SK-N-SH (cell line): ENCODE results near the gene ADAMTS2. TPM values are rescaled to one million over a fixed set of nuclear protein-coding genes. Genes with fewer than 3 reads are reported as not detected.

Source experiments
- CTCF ChIA-PET: fragments of 300-600, 350-600 bp; formaldehyde crosslinking; extraction: SDS; loops from one replicate; lab custom pipeline; 2021; lab: Yijun Ruan, JAX
- POLR2A ChIA-PET: fragments of 350-600 bp; sonication (Branson Sonifier 250); formaldehyde crosslinking; extraction: SDS; loops from one replicate; lab custom pipeline; 2020; ENCODE audit warnings: antibody characterized with exemption, inconsistent platforms; lab: Yijun Ruan, JAX
- DNase-seq: peaks from one replicate; pipeline ENCODE4 v3.0.0; 2012
- H2AFZ ChIP-seq: fragments of 200-600 bp; sonication (generic); 2 replicates; pipeline ENCODE4 v1.8.1; 2016; ENCODE audit warnings: antibody characterized with exemption, mild to moderate bottlenecking, low read depth
- H3F3A ChIP-seq: fragments of 200-600 bp; sonication (generic); replicated peaks from 2 replicates; pipeline ENCODE3; 2016; ENCODE audit warnings: antibody characterized with exemption, mild to moderate bottlenecking; ENCODE audit not compliant: insufficient read depth
- H3K27ac ChIP-seq, 2 experiments: fragments of 200-500 bp in 1 of 2; fragments of 200-600 bp in 1 of 2; sonication (Bioruptor generic) in 1 of 2; sonication (generic), shearing (Covaris generic) in 1 of 2; 2 replicates each; pipeline versions ENCODE4 v1.5.1 to v1.6.1; 2014 to 2016; ENCODE audit warnings: low read depth in 2 of 2, inconsistent platforms in 1 of 2, low read length in 1 of 2, mild to moderate bottlenecking in 1 of 2, mixed read lengths in 1 of 2
- H3K27me3 ChIP-seq: fragments of 200-600 bp; sonication (generic), shearing (Covaris generic); 2 replicates; pipeline ENCODE4 v1.6.1; 2016; ENCODE audit warnings: mixed run types; ENCODE audit not compliant: insufficient read depth
- H3K36me3 ChIP-seq, 2 experiments: fragments of 200-500 bp in 1 of 2; fragments of 200-600 bp in 1 of 2; sonication (Bioruptor generic) in 1 of 2; sonication (generic) in 1 of 2; replicated peaks in 1 of 2; 2 replicates each; pipeline versions ENCODE3 to v1.5.1; 2014 to 2016; ENCODE audit warnings: low read length in 1 of 2, mild to moderate bottlenecking in 1 of 2; ENCODE audit not compliant: insufficient read depth in 2 of 2, control insufficient read depth in 1 of 2
- H3K4me1 ChIP-seq, 2 experiments: fragments of 200-500 bp in 1 of 2; fragments of 200-600 bp in 1 of 2; sonication (Bioruptor generic) in 1 of 2; sonication (generic), shearing (Covaris generic) in 1 of 2; 2 replicates each; pipeline versions ENCODE4 v1.5.1 to v1.6.1; 2014 to 2016; ENCODE audit warnings: low read depth in 1 of 2, low read length in 1 of 2, mixed run types in 1 of 2; ENCODE audit not compliant: insufficient read depth in 2 of 2, control insufficient read depth in 1 of 2
- H3K4me2 ChIP-seq: fragments of 200-600 bp; sonication (generic), shearing (Covaris generic); 2 replicates; pipeline ENCODE4 v1.6.1; 2017; ENCODE audit warnings: mixed run types
- H3K4me3 ChIP-seq, 2 experiments: fragments of 200-500 bp in 1 of 2; fragments of 200-600 bp in 1 of 2; sonication (Bioruptor generic) in 1 of 2; sonication (generic), shearing (Covaris generic) in 1 of 2; 2 replicates each; pipeline versions ENCODE4 v1.5.1 to v1.8.1; 2014 to 2016; ENCODE audit warnings: low read depth in 2 of 2, inconsistent platforms in 1 of 2, low read length in 1 of 2, mild to moderate bottlenecking in 1 of 2, mixed read lengths in 1 of 2, moderate library complexity in 1 of 2
- H3K79me2 ChIP-seq: fragments of 200-600 bp; sonication (generic); 2 replicates; pipeline ENCODE4 v1.8.1; 2017; ENCODE audit warnings: mild to moderate bottlenecking; ENCODE audit not compliant: insufficient read depth
- H3K9ac ChIP-seq: fragments of 200-600 bp; sonication (generic); 2 replicates; pipeline ENCODE4 v1.6.1; 2017; ENCODE audit warnings: mixed run types
- H3K9me2 ChIP-seq: fragments of 200-600 bp; sonication (generic); 2 replicates; pipeline ENCODE4 v1.6.1; 2017; ENCODE audit warnings: mixed run types
- H3K9me3 ChIP-seq: fragments of 200-600 bp; sonication (generic); 2 replicates; pipeline ENCODE4 v1.6.1; 2017; ENCODE audit warnings: mixed run types, mild to moderate bottlenecking, moderate library complexity
- H4K20me1 ChIP-seq: fragments of 200-600 bp; sonication (generic); 2 replicates; pipeline ENCODE4 v1.6.1; 2017; ENCODE audit warnings: mild to moderate bottlenecking, mixed run types; ENCODE audit not compliant: insufficient read depth
- CTCF ChIP-seq: fragments of 200-600 bp; sonication (generic); IDR thresholded peaks from 2 replicates; pipeline ENCODE4 v1.6.1; 2017; ENCODE audit warnings: antibody characterized with exemption, mild to moderate bottlenecking, moderate library complexity
- ELF1 ChIP-seq: IDR thresholded peaks from 2 replicates; pipeline ENCODE4 v1.4.0; 2012
- FOSL2 ChIP-seq: IDR thresholded peaks from 2 replicates; pipeline ENCODE4 v1.4.0; 2012; ENCODE audit warnings: low read depth, mild to moderate bottlenecking, moderate library complexity, borderline replicate concordance
- FOXJ3 ChIP-seq: sonication (generic); formaldehyde crosslinking; IDR thresholded peaks from 2 replicates; pipeline ENCODE4 v1.5.1; 2020; ENCODE audit warnings: mild to moderate bottlenecking, missing genetic modification reagents
- FOXM1 ChIP-seq: IDR thresholded peaks from 2 replicates; pipeline ENCODE4 v1.4.0; 2012; ENCODE audit warnings: low read depth, mild to moderate bottlenecking
- GATA2 ChIP-seq: sonication (generic); formaldehyde crosslinking; IDR thresholded peaks from 2 replicates; pipeline ENCODE4 v1.5.0; 2020; ENCODE audit warnings: mild to moderate bottlenecking, missing genetic modification reagents
- IRF3 ChIP-seq: fragments of 150-350 bp; IDR thresholded peaks from 2 replicates; pipeline ENCODE4 v1.6.1; 2016; ENCODE audit warnings: mild to moderate bottlenecking, low read depth, low read length
- MEF2A ChIP-seq: IDR thresholded peaks from 2 replicates; pipeline ENCODE4 v1.4.0; 2012; ENCODE audit warnings: low read depth, borderline replicate concordance
- MXI1 ChIP-seq: IDR thresholded peaks from 2 replicates; pipeline ENCODE4 v1.6.1; 2012; ENCODE audit warnings: mild to moderate bottlenecking, low read depth, low read length, improper control_type of control experiment
- RAD21 ChIP-seq: IDR thresholded peaks from 2 replicates; pipeline ENCODE4 v1.6.1; 2012; ENCODE audit warnings: mild to moderate bottlenecking, low read length
- SIN3A ChIP-seq: IDR thresholded peaks from 2 replicates; pipeline ENCODE4 v1.6.1; 2012; ENCODE audit warnings: low read depth, mild to moderate bottlenecking, low read length, moderate library complexity, borderline replicate concordance
- SMC3 ChIP-seq: IDR thresholded peaks from 2 replicates; pipeline ENCODE4 v1.6.1; 2012; ENCODE audit warnings: low read depth, low read length, improper control_type of control experiment
- USF1 ChIP-seq: IDR thresholded peaks from 2 replicates; pipeline ENCODE4 v1.4.0; 2012; ENCODE audit warnings: low read depth, borderline replicate concordance
- ZBTB33 ChIP-seq: IDR thresholded peaks from 2 replicates; pipeline ENCODE4 v1.4.0; 2012; ENCODE audit warnings: low read depth, borderline replicate concordance
- WGBS: methylation state at CpG from one replicate; pipeline ENCODE4 v1.1.6; 2017; ENCODE audit warnings: low lambda C conversion rate; 5-methylcytosine and 5-hydroxymethylcytosine counted together
- polyA plus RNA-seq, 3 experiments: library from polyadenylated mRNA; depleted of rRNA; stranded (reverse); fragments of >200 nt; gene quantifications; 2 replicates each; pipeline ENCODE4 v1.2.3, GENCODE V29; 2012
- TF ChIP-seq, protein P1 (sequence below): IDR thresholded peaks from 2 replicates; pipeline ENCODE4 v1.6.1; 2012; ENCODE audit warnings: mild to moderate bottlenecking, low read depth, low read length, moderate library complexity

Gene ADAMTS2
- polyA plus RNA-seq, 1 of the 3 experiments (the other 2 are of a cell fraction) = 0.12 TPM

GRCh38 chr5:179218943-179219330 is 126.3 kb downstream of the ADAMTS2 start:
- H3K4me3 ChIP-seq = no peak overlapping the region
- DNase-seq = no peak
- peaks cover 0 to 60% of the 10 kb centered on the region in 2 experiments; a peak in 1 of 4 replicates for H3K4me1 ChIP-seq
- no peaks in the 10 kb centered on the region for H4K20me1 ChIP-seq
- H2AFZ ChIP-seq = no peak overlapping the region
- WGBS = 20% methylated on average over 4 of the region's 4 CpGs
- H3F3A ChIP-seq = no peaks in the 10 kb centered on the region
- no peak for TF ChIP-seq MEF2A
- no peak for TF ChIP-seq FOXM1
- TF ChIP-seq GATA2 (CRISPR knock-in tag) = no peak
- no peak for TF ChIP-seq SMC3
- no peak for TF ChIP-seq FOXJ3 (CRISPR knock-in tag)
- TF ChIP-seq ELF1 = no peak
- TF ChIP-seq, all 33 proteins: peak for 0
- Histone ChIP-seq H3K9ac (no peak overlapping the region), H3K79me2 (no peaks in the 10 kb centered on the region), H3K36me3 (no peaks in the 10 kb centered on the region), H3K9me3 (no peaks in the 10 kb centered on the region), H3K4me2 (no peak overlapping the region), H3K9me2 (no peaks in the 10 kb centered on the region), H3K27ac (peak overlapping the region in 1 of 2 experiments; percentile 41; a peak in 1 of 4 replicates), H3K27me3 (no peaks in the 10 kb centered on the region)
- ChIA-PET CTCF (interaction anchor here (0.6 to 1.4 kb wide), 5 partner anchors 11 to 89 kb away, joined by 3 to 4 read pairs (median 3); no protein-coding TSS in a partner anchor), POLR2A (no interaction called here)

DNA sequence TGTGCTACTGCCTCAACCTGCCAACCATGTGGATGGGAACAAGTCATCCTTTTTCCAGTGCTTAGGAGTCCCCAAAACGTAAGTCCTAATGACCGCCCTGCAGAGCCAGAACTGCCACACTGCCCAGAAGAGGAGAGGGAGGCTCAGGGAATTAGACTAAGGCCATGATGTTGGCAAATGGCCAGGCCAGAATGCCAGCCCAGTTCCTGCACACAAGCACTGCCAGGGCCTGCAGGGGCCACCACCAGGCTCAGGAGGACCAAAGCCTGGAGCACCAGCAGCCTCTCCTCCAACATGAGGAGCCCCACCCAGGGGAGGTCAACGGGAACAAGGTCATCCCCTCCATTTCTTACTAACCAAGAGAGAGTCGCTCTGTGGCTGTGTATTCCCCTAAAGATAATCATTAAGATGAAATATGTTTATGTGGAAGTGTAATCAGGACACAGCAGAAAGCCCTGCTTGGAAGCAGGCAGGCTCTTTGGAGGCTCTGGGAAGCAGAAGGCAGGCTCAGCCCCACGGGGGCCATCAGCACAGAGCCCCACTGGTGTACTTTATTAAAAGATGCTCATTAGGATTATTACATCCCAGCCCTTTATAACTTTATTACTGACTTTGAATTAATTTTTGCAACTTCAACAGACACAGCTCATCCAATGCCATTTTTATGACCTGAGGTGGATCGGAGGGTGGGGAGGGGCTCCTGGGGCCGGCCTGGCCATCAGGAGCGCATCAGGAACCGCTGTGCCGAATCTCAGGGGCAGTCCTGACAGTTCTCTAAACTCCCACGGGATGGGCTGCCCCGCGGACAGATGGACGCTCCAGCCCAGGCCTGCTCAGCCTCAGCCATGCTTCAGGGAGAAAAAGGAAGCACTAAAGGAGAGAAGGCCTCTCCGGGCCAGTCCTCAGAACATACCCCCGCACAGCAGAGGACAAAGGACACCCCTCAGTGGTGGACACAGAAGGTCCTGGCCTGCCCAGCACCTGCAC is 127.0 kb downstream of the ADAMTS2 start:
- no peaks in the 10 kb centered on the region for H4K20me1 ChIP-seq
- no peaks in the 10 kb centered on the region for H3K79me2 ChIP-seq
- H3K9me3 ChIP-seq = no peaks in the 10 kb centered on the region
- H3K9me2 ChIP-seq = no peaks in the 10 kb centered on the region
- H3K4me2 ChIP-seq = no peak overlapping the region
- peak; percentile 62 for DNase-seq
- no peak overlapping the region for H3K4me3 ChIP-seq
- H3F3A ChIP-seq = no peaks in the 10 kb centered on the region
- POLR2A ChIA-PET = no interaction called here
- TF ChIP-seq USF1 (no peak), ZBTB33 (no peak), FOSL2 (no peak), RAD21 (no peak), SIN3A (no peak), IRF3 (no peak), CTCF (no peak), MXI1 (no peak)
- TF ChIP-seq, protein P1, sequence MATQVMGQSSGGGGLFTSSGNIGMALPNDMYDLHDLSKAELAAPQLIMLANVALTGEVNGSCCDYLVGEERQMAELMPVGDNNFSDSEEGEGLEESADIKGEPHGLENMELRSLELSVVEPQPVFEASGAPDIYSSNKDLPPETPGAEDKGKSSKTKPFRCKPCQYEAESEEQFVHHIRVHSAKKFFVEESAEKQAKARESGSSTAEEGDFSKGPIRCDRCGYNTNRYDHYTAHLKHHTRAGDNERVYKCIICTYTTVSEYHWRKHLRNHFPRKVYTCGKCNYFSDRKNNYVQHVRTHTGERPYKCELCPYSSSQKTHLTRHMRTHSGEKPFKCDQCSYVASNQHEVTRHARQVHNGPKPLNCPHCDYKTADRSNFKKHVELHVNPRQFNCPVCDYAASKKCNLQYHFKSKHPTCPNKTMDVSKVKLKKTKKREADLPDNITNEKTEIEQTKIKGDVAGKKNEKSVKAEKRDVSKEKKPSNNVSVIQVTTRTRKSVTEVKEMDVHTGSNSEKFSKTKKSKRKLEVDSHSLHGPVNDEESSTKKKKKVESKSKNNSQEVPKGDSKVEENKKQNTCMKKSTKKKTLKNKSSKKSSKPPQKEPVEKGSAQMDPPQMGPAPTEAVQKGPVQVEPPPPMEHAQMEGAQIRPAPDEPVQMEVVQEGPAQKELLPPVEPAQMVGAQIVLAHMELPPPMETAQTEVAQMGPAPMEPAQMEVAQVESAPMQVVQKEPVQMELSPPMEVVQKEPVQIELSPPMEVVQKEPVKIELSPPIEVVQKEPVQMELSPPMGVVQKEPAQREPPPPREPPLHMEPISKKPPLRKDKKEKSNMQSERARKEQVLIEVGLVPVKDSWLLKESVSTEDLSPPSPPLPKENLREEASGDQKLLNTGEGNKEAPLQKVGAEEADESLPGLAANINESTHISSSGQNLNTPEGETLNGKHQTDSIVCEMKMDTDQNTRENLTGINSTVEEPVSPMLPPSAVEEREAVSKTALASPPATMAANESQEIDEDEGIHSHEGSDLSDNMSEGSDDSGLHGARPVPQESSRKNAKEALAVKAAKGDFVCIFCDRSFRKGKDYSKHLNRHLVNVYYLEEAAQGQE = no peak
- no peaks in the 10 kb centered on the region for H3K27me3 ChIP-seq
- 32% methylated on average over 9 of the region's 16 CpGs for WGBS
- no peak overlapping the region for H2AFZ ChIP-seq
- no peaks in the 10 kb centered on the region for H3K36me3 ChIP-seq
- peak overlapping the region in 1 of 2 experiments; percentile 41; a peak in 1 of 4 replicates for H3K27ac ChIP-seq
- H3K9ac ChIP-seq = no peak overlapping the region
- CTCF ChIA-PET = interaction anchor here (0.6 to 1.4 kb wide), 5 partner anchors 11 to 51 kb away, joined by 3 to 4 read pairs (median 3); no protein-coding TSS in a partner anchor
- peaks cover 0 to 57% of the 10 kb centered on the region in 2 experiments; a peak in 1 of 4 replicates for H3K4me1 ChIP-seq
